Small intestine (tissue), 7 donors: ENCODE measurements around the gene BRD1. TPM values are rescaled to one million over a fixed set of nuclear protein-coding genes. Genes with fewer than 3 reads are reported as not detected.
A peak's percentile ranks its signal among the peaks of the same experiment; 100 is the strongest.

Experiments used
- DNase-seq, 2 donors: peaks; one replicate each; pipeline versions ENCODE4 v3.0.0 to v3.0.0-alpha.2; 2013
- FAIRE-seq: peaks from 2 replicates; lab custom pipeline; 2012; peaks lifted over from hg19 to GRCh38; lab: Jason Lieb, UNC
- H3K27ac ChIP-seq, 3 donors: one replicate each; pipeline ENCODE4 v1.5.1; 2013; ENCODE audit warnings: low read length in 2 of 3, mild to moderate bottlenecking in 2 of 3, control low read depth in 1 of 3, inconsistent platforms in 1 of 3, low read depth in 1 of 3, moderate library complexity in 1 of 3
- H3K27me3 ChIP-seq, 3 donors: one replicate each; pipeline ENCODE4 v1.6.1; 2013; ENCODE audit warnings: low read length in 3 of 3, inconsistent platforms in 1 of 3; ENCODE audit not compliant: control insufficient read depth in 3 of 3, insufficient read depth in 3 of 3
- H3K36me3 ChIP-seq, 3 donors: one replicate each; pipeline ENCODE4 v1.6.1; 2013; ENCODE audit warnings: low read length in 3 of 3, inconsistent platforms in 1 of 3, low read depth in 1 of 3, mild to moderate bottlenecking in 1 of 3, moderate library complexity in 1 of 3; ENCODE audit not compliant: control insufficient read depth in 3 of 3, insufficient read depth in 2 of 3
- H3K4me1 ChIP-seq, 3 donors: one replicate each; pipeline ENCODE4 v1.6.1; 2013; ENCODE audit warnings: low read length in 2 of 3, inconsistent platforms in 1 of 3, low read depth in 1 of 3, mild to moderate bottlenecking in 1 of 3, moderate library complexity in 1 of 3; ENCODE audit not compliant: control insufficient read depth in 3 of 3, insufficient read depth in 2 of 3
- H3K4me3 ChIP-seq, 3 donors: one replicate each; pipeline ENCODE4 v1.5.1; 2013; ENCODE audit warnings: low read length in 3 of 3, control low read depth in 1 of 3, inconsistent platforms in 1 of 3, low read depth in 1 of 3, mild to moderate bottlenecking in 1 of 3, moderate library complexity in 1 of 3
- H3K9me3 ChIP-seq, 2 donors: one replicate each; pipeline ENCODE4 v1.6.1; 2013; ENCODE audit warnings: low read depth in 1 of 2, low read length in 1 of 2; ENCODE audit not compliant: control insufficient read depth in 2 of 2, insufficient read depth in 1 of 2
- WGBS, 3 donors: extraction: QIAGEN DNeasy Blood & Tissue Kit; methylation state at CpG; one replicate each; pipeline ENCODE4 v1.1.7; 2013; 5-methylcytosine and 5-hydroxymethylcytosine counted together
- polyA plus RNA-seq, 4 donors: library from polyadenylated mRNA; stranded (reverse) in 3 of 4; unstranded in 1 of 4; fragments of 200-250 nt in 3 of 4; fragments of 120-200 nt in 1 of 4; gene quantifications; one replicate each; pipeline versions ENCODE4 v1.2.1 to v1.2.3, GENCODE V29; 2013
- donor health status: healthy with polysubstance abuse.
- donor health status: control.
- donor health status: control.
- donor health status: Bipolar disorder and iron deficiency.
- donor health status: healthy.

BRD1 gene
- polyA plus RNA-seq, 4 donors = 18.5 to 33.2 (median 23.9) TPM

DNA sequence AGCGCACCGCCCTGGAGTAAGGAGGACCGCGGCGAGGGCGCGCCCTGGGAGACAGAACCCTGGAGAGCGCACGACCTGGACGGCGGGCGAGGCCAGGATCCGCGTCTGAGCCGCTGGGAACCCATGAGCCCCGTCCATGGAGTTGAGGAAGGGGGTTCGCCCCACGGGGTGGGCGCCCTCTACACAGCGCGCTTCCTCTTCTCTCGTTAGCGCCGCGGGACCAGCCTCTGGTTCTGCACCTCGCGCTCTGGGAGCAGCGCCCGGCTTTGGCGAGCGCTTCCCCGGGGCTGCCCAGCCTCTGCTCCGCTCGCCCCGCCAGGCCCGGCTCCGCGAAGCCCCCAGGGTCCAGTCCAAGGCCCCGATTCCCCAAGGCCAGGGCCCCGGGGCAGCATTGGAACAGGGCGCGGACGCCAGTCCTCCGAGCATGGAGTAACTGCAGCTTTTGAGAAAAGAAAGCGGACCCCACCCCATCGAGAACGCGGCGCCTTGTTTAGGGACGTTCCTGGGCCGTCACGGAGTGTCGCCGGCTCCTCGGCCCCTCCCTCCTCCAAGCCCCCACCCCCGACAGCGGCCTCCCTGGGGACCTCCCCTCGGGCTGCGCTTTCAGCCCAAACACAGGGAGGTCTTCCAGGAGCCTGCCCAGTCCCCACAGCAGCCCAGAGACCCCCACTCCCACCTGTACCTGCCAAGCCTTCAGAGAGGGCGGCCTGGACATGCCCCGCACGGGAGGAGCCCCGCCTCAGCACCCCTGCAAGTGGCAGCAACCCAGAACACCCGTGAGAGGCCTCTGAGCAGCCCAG is 56.2 kb downstream of the BRD1 start:
- WGBS, 3 donors = 68 to 85% (median 79%) methylated on average over 59 to 64 of the region's 64 CpGs
- Histone ChIP-seq H3K9me3 (peaks cover 0 to 12% of the 10 kb centered on the region in 2 donors), H3K36me3 (peaks cover 10 to 41% (median 18%) of the 10 kb centered on the region in 3 donors), H3K27me3 (no peaks in the 10 kb centered on the region), H3K27ac (no peak overlapping the region), H3K4me1 (no peaks in the 10 kb centered on the region), H3K4me3 (no peak overlapping the region)
- FAIRE-seq (no peak), DNase-seq (no peak)

DNA sequence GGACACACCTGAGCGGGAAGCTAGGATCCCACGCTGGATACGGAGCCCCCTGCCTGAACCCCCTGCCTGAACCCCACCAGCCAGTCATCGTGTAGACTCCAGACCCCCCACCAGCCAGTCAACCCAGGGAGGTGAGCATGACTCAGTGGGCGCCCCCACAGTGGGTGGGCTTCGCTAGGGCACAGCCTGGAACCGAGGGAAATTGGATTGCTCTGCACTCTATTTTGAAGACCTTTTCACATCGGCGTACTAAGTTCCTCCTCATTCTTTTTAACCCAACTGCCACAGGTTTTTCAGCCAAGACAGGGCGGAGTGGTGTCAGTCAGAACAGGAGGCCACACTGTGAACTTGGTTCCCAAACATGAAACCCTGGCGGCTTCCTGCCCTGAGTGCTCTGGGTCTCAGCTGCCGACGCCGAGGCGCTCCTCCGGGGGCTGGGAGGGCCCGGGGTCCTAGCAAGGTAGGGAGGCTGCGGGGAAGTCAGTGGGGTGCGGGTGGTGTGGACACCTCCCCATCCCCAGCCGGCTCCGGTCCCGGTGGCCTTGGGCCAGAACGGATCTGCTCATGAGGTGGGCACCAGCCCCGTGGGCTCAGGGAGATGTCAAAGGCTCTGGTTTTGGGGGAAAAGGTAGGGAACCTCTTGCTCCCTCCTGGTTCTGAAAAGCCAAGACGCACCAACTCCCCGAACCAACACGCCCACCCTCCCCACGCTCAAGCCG is 57.0 kb downstream of the BRD1 start:
- Histone ChIP-seq H3K4me3 (no peak overlapping the region), H3K36me3 (peaks cover 8 to 34% (median 14%) of the 10 kb centered on the region in 3 donors), H3K4me1 (no peaks in the 10 kb centered on the region), H3K27me3 (no peaks in the 10 kb centered on the region), H3K9me3 (peaks cover 0 to 18% of the 10 kb centered on the region in 2 donors), H3K27ac (no peak overlapping the region)
- FAIRE-seq = no peak
- WGBS, 3 donors = 73 to 80% (median 80%) methylated on average over 28 to 29 of the region's 29 CpGs
- DNase-seq = no peak

- peaks cover 3 to 28% (median 8%) of the 10 kb centered on the region in 3 donors for H3K36me3 ChIP-seq
- H3K9me3 ChIP-seq = peaks cover 0 to 22% of the 10 kb centered on the region in 2 donors
- WGBS, 3 donors = 70 to 74% (median 74%) methylated on average over 22 of the region's 22 CpGs
Observed at GRCh38 chr22:49769691-49770546, 57.8 kb downstream of the BRD1 start.

GRCh38 chr22:49768951-49769690 is 58.6 kb downstream of the BRD1 start:
- Histone ChIP-seq H3K36me3 (peaks cover 3 to 20% (median 3%) of the 10 kb centered on the region in 3 donors), H3K4me3 (no peak overlapping the region), H3K27me3 (no peaks in the 10 kb centered on the region), H3K4me1 (no peaks in the 10 kb centered on the region), H3K9me3 (peaks cover 0 to 22% of the 10 kb centered on the region in 2 donors), H3K27ac (no peak overlapping the region)
- DNase-seq = no peak
- FAIRE-seq = no peak
- 69 to 72% (median 71%) methylated on average over 21 to 24 of the region's 24 CpGs for WGBS, 3 donors

More at GRCh38 chr22:49769691-49770546, 57.8 kb downstream of the BRD1 start:
- Histone ChIP-seq H3K4me3 (no peak overlapping the region), H3K4me1 (no peaks in the 10 kb centered on the region), H3K27ac (no peak overlapping the region), H3K27me3 (no peaks in the 10 kb centered on the region)
- no peak for FAIRE-seq
- DNase-seq = no peak

DNA sequence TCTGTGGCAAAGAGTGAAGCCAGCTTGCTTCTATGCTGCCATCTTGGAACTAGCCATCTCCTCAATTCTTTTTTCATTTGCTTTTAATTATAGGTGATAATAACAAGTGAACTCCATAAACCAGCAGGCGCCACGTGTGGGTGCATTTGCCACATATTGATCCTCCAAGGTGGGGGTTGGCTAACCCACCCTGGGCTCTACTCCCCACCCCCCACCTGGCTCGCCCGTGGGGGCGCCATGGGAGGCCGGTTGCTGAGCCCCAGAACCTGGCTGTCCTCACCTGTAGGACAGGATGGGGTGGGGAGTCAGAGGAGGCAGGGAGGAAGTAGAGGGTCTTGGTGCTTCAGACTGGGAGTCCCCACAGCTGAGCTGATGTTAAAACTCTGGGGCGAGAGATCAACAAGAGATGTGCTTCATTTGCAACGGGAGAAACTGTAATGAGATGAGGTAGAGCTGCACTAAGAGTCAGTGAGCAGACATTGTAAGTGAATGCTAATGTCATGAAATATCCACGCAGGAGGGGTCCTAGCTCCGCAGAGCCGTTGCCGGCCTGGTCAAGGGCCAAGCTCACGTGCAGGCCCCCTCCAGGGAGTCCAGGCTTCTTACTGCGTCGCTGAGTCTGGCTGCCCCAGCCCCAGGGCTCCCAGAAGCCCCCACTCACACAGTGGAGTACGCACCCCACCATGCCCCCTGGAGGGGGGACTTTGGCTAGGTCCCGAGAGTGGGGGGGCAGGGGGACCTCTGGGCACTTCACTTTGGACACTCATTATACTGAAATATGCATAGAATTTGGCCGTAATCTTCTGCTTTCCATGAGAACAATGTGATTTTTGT is 59.4 kb downstream of the BRD1 start:
- peaks cover 0 to 22% of the 10 kb centered on the region in 2 donors for H3K9me3 ChIP-seq
- no peaks in the 10 kb centered on the region for H3K4me1 ChIP-seq
- H3K27ac ChIP-seq = no peak overlapping the region
- 75 to 81% (median 78%) methylated on average over 18 of the region's 18 CpGs for WGBS, 3 donors
- peaks cover 0 to 13% (median 0%) of the 10 kb centered on the region in 3 donors for H3K36me3 ChIP-seq
- DNase-seq (no peak), FAIRE-seq (no peak)
- no peak overlapping the region for H3K4me3 ChIP-seq
- H3K27me3 ChIP-seq = no peaks in the 10 kb centered on the region

DNA sequence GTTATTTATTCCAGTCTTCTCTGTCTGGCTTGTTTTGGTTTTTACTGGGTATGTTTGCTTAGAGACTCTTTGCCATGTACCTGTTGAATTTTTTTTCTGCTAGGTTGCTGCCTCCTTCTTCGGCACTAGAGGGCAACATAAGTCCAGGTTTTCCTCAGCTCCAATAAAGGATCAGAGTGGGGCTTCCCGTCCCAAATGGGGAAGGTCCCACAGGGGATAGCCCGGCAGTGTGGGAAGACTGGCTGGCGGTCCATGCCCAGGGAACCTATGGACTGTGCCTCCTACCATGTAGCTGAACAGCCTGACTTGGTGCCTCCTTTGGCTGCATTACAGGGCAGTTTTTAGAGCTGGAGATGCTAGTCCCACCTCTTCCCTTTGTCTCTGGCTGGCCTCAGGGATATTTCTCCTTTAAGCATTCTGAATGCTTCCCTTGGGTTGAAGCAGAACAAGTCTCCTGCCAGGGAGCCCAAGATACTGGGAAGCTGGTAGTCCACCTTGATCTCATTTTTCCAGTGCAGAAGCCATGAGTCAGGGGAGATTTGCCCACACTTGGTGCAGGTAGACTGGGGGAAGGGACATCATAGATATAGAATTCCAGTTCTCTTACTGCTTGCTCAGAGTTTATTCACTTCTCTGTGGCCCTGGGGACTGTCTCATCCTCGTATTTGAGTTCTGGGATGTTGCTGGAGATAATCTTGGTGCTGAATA is 60.2 kb downstream of the BRD1 start:
- 33 to 38% (median 35%) methylated on average over 5 of the region's 5 CpGs for WGBS, 3 donors
- no peak overlapping the region for H3K27ac ChIP-seq
- H3K36me3 ChIP-seq = peaks cover 0 to 7% (median 0%) of the 10 kb centered on the region in 3 donors
- peaks cover 0 to 22% of the 10 kb centered on the region in 2 donors for H3K9me3 ChIP-seq
- H3K4me1 ChIP-seq = no peaks in the 10 kb centered on the region
- H3K4me3 ChIP-seq = no peak overlapping the region
- DNase-seq (peak; percentile 45 to 56), FAIRE-seq (no peak)
- no peaks in the 10 kb centered on the region for H3K27me3 ChIP-seq

- Histone ChIP-seq H3K4me1 (no peaks in the 10 kb centered on the region), H3K27ac (no peak overlapping the region), H3K27me3 (no peaks in the 10 kb centered on the region), H3K4me3 (no peak overlapping the region), H3K9me3 (peaks cover 0 to 22% of the 10 kb centered on the region in 2 donors), H3K36me3 (no peaks in the 10 kb centered on the region)
- DNase-seq (no peak), FAIRE-seq (no peak)
- WGBS, 3 donors = 92 to 98% (median 95%) methylated on average over 12 of the region's 12 CpGs
Observed at GRCh38 chr22:49765951-49766350, 61.7 kb downstream of the BRD1 start.
